GM12878 (cell line): Measurements from ENCODE around the gene HOXB2. TPM values are rescaled to one million over a fixed set of nuclear protein-coding genes. Genes with fewer than 3 reads are reported as not detected.

Experiments
- ATAC-seq: fragments of 200-7000 bp; cut with Tn5 transposase; 3 replicates; pipeline ENCODE4 v1.9.1; 2020; ENCODE audit warnings: mild to moderate bottlenecking, moderate library complexity
- BruUV-seq: library from RNA; stranded (reverse); fragments of 400-500 nt; replicated peaks from 2 replicates; lab custom pipeline; 2021; lab: Mats Ljungman, UMichigan
- CTCF ChIA-PET: fragments of 300-600 bp; sonication (Branson Sonifier 250); formaldehyde crosslinking; extraction: SDS; loops from one replicate; lab custom pipeline; 2021; ENCODE audit warnings: inconsistent platforms; lab: Yijun Ruan, JAX
- POLR2A ChIA-PET: fragments of 350-600 bp; formaldehyde crosslinking; extraction: SDS; loops from one replicate; lab custom pipeline; 2021; ENCODE audit warnings: inconsistent platforms; lab: Charles Lee
- RAD21 ChIA-PET: fragments of 300-600 bp; sonication (Branson Sonifier 250); formaldehyde crosslinking; loops from one replicate; lab custom pipeline; 2023; ENCODE audit warnings: antibody characterized with exemption; ENCODE audit not compliant: unreplicated experiment; lab: Charles Lee
- SMC1A ChIA-PET: fragments of 300-600 bp; sonication (Branson Sonifier 250); formaldehyde crosslinking; loops from one replicate; lab custom pipeline; 2023; ENCODE audit not compliant: unreplicated experiment, uncharacterized antibody; lab: Charles Lee
- DNase-seq: peaks from one replicate; pipeline ENCODE4 v3.0.0-alpha.2; 2011; ENCODE audit warnings: low read depth, low spot score
- FAIRE-seq: peaks from 3 replicates; lab custom pipeline; 2011; peaks lifted over from hg19 to GRCh38; lab: Jason Lieb, UNC
- H2AFZ ChIP-seq: 2 replicates; pipeline ENCODE4 v1.6.0; 2011; ENCODE audit warnings: low read depth, low read length, control low read depth; ENCODE audit not compliant: control insufficient read depth
- H3K27ac ChIP-seq: 2 replicates; pipeline ENCODE4 v1.5.1; 2011; ENCODE audit warnings: control low read depth; ENCODE audit not compliant: control insufficient read depth, insufficient read depth
- H3K27me3 ChIP-seq, 2 experiments: replicated peaks in 1 of 2; 2 replicates each; pipeline versions ENCODE4 v1.6.0 to v1.6.1; 2011; ENCODE audit warnings: low read length in 1 of 2; ENCODE audit not compliant: control insufficient read depth in 2 of 2, insufficient read depth in 2 of 2
- H3K36me3 ChIP-seq, 2 experiments: 2 replicates each; pipeline ENCODE4 v1.5.1; 2011; ENCODE audit warnings: low read length in 1 of 2; ENCODE audit not compliant: control insufficient read depth in 2 of 2, insufficient read depth in 2 of 2
- H3K4me1 ChIP-seq: 2 replicates; pipeline ENCODE4 v1.6.1; 2011; ENCODE audit warnings: mild to moderate bottlenecking, low read length, moderate library complexity, mixed read lengths; ENCODE audit not compliant: control insufficient read depth, insufficient read depth
- H3K4me2 ChIP-seq: 2 replicates; pipeline ENCODE4 v1.6.0; 2011; ENCODE audit warnings: control low read depth; ENCODE audit not compliant: control insufficient read depth, insufficient read depth
- H3K4me3 ChIP-seq: fragments of 200-600 bp; sonication (generic); 2 replicates; pipeline ENCODE4 v1.5.1; 2016
- H3K79me2 ChIP-seq: 2 replicates; pipeline ENCODE4 v1.6.0; 2011; ENCODE audit warnings: low read length; ENCODE audit not compliant: control insufficient read depth, insufficient read depth
- H3K9ac ChIP-seq: 2 replicates; pipeline ENCODE4 v1.8.0; 2011; ENCODE audit warnings: low read length, control low read depth, mixed read lengths; ENCODE audit not compliant: control insufficient read depth, insufficient read depth
- H3K9me3 ChIP-seq: replicated peaks from 3 replicates; pipeline ENCODE4 v1.5.1; 2011; ENCODE audit warnings: mild to moderate bottlenecking, low read length; ENCODE audit not compliant: control insufficient read depth, insufficient read depth
- H4K20me1 ChIP-seq: 2 replicates; pipeline ENCODE4 v1.6.0; 2011; ENCODE audit not compliant: control insufficient read depth, insufficient read depth
- ATF7 ChIP-seq: fragments of 450-650 bp; IDR thresholded peaks from 2 replicates; pipeline ENCODE4 v1.6.1; 2016; ENCODE audit warnings: low read depth, mild to moderate bottlenecking
- CREM ChIP-seq: IDR thresholded peaks from 2 replicates; pipeline ENCODE4 v1.6.1; 2014; ENCODE audit warnings: antibody characterized with exemption, low read depth
- ELK1 ChIP-seq: IDR thresholded peaks from 2 replicates; pipeline ENCODE4 v1.6.1; 2012; ENCODE audit warnings: low read depth, low read length, improper control_type of control experiment
- IKZF1 ChIP-seq: fragments of 450-650 bp; conservative IDR thresholded peaks from 2 replicates; pipeline ENCODE4 v1.6.1; 2017; ENCODE audit warnings: antibody characterized with exemption, mild to moderate bottlenecking
- IRF4 ChIP-seq: IDR thresholded peaks from 2 replicates; pipeline ENCODE4 v1.6.1; 2011; ENCODE audit warnings: low read depth, low read length
- ZNF687 ChIP-seq: fragments of 450-650 bp; IDR thresholded peaks from 2 replicates; pipeline ENCODE4 v1.6.1; 2017; ENCODE audit warnings: mild to moderate bottlenecking, moderate library complexity
- WGBS: methylation state at CpG from one replicate; pipeline ENCODE4 v1.1.6; 2016; ENCODE audit warnings: low lambda C conversion rate; ENCODE audit not compliant: insufficient replicate concordance, insufficient coverage; ENCODE audit errors: missing lambda C conversion rate; 5-methylcytosine and 5-hydroxymethylcytosine counted together
- in situ Hi-C: fragments of 300-500 bp; cut with MboI; formaldehyde crosslinking; loops from 9 replicates; pipeline ENCODE4 v1.14.3; 2018; ENCODE audit warnings: mixed read lengths
- intact Hi-C: fragments of 100-400 bp; cut with micrococcal nuclease; formaldehyde crosslinking; loops from one replicate; pipeline ENCODE4 v1.14.2; 2022; ENCODE audit not compliant: unreplicated experiment
- polyA plus RNA-seq, 11 experiments: library from polyadenylated mRNA; depleted of rRNA in 4 of 11; unstranded in 6 of 11; stranded (reverse) in 5 of 11; fragments of >200 nt; fragmentation: Nextera tagmentation in 4 of 11; fragmentation: Illumina TruSeq in 1 of 11; extraction: Ambion mirVana in 4 of 11; extraction: Trizol in 1 of 11; gene quantifications; 1 replicate in 1 of 11; 2 replicates in 10 of 11; pipeline versions ENCODE4 v1.2.1 to v1.2.3, GENCODE V29; 2011 to 2016; ENCODE audit warnings: inconsistent platforms in 2 of 11, missing spikeins in 2 of 11, low read depth in 1 of 11
- total RNA-seq, 4 experiments: library from RNA; depleted of rRNA in 3 of 4; stranded (reverse); fragments of >200 nt in 3 of 4; fragmentation: Illumina TruSeq in 1 of 4; extraction: Trizol in 1 of 4; gene quantifications; 2 replicates each; pipeline versions ENCODE4 v1.2.1 to v1.2.3, GENCODE V29; 2013 to 2021
- TF ChIP-seq, protein P1 (sequence below): IDR thresholded peaks from 2 replicates; pipeline ENCODE4 v1.6.1; 2012; ENCODE audit warnings: low read depth, low read length, improper control_type of control experiment

HOXB2 gene
- total and polyA plus RNA-seq, 10 of the 15 experiments (the other 5 are each of a cell fraction or from before 2014, with no cell fraction given): 0.16 to 8.8 (median 2.3) TPM

DNA sequence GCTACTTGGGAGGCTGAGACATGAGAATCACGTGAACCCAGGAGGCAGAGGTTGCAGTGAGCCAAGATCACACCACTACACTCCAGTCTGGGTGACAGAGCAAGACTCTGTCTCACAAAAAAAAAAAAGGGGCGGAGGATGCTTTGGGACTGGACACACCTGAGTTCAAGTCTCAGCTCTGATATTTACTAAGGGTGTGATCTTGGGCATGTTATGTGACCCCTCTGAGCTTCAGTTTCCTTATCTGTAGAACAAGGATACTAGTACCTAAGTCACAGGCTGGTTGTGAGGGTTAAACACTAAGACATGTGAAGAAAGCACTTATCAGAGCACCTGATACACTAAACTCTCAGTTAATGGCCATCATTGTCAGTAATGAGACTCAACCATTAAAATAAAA lies 40.0 kb downstream of the HOXB2 start:
- in situ Hi-C loops: no loop called here
- Histone ChIP-seq H3K79me2 (no peaks in the 10 kb centered on the region), H3K4me1 (peaks cover 18% of the 10 kb centered on the region), H3K27me3 (no peaks in the 10 kb centered on the region), H3K4me3 (no peak overlapping the region), H4K20me1 (no peaks in the 10 kb centered on the region), H2AFZ (no peak overlapping the region), H3K27ac (no peak overlapping the region), H3K9ac (no peak overlapping the region), H3K36me3 (no peaks in the 10 kb centered on the region), H3K9me3 (no peaks in the 10 kb centered on the region), H3K4me2 (no peak overlapping the region)
- BruUV-seq: no TSS peak
- RAD21 ChIA-PET: interaction anchor here (1.6 to 3.7 kb wide), 4 partner anchors 8 to 72 kb away, joined by 5 to 18 read pairs (median 6); no protein-coding TSS in a partner anchor
- POLR2A ChIA-PET: interaction anchor here (1.4 to 2.1 kb wide), 3 partner anchors 9 to 21 kb away, joined by 4 to 6 read pairs (median 5); no protein-coding TSS in a partner anchor
- DNase-seq (no peak), FAIRE-seq (no peak), ATAC-seq (no peak)
- WGBS: 86% methylated on average over 2 of the region's 2 CpGs
- intact Hi-C loops: no loop called here
- TF ChIP-seq, protein P1, sequence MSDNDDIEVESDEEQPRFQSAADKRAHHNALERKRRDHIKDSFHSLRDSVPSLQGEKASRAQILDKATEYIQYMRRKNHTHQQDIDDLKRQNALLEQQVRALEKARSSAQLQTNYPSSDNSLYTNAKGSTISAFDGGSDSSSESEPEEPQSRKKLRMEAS: no peak
- TF ChIP-seq CREM (no peak), IRF4 (no peak)
- CTCF ChIA-PET: interaction anchor here (0.9 to 5.7 kb wide), 5 partner anchors 9 to 197 kb away, joined by 3 to 36 read pairs (median 5); partner anchors contain the start of gene HOXB5
- SMC1A ChIA-PET: interaction anchor here (1.1 to 4.6 kb wide), 10 partner anchors 10 to 78 kb away, joined by 3 to 31 read pairs (median 4); no protein-coding TSS in a partner anchor

- peaks cover 18% of the 10 kb centered on the region for H3K4me1 ChIP-seq
- H3K9me3 ChIP-seq: no peaks in the 10 kb centered on the region
- in situ Hi-C loops (no loop called here), intact Hi-C loops (no loop called here)
- SMC1A ChIA-PET: interaction anchor here (0.8 to 4.6 kb wide), 9 partner anchors 11 to 79 kb away, joined by 3 to 31 read pairs (median 4); no protein-coding TSS in a partner anchor
- no peak overlapping the region for H3K4me3 ChIP-seq
- H3K9ac ChIP-seq: no peak overlapping the region
- H2AFZ ChIP-seq: no peak overlapping the region
- 80% methylated on average over 5 of the region's 5 CpGs for WGBS
- RAD21 ChIA-PET: interaction anchor here (0.5 to 3.7 kb wide), 3 partner anchors 9 to 42 kb away, joined by 4 to 18 read pairs (median 5); no protein-coding TSS in a partner anchor
- H4K20me1 ChIP-seq: no peaks in the 10 kb centered on the region
- ATAC-seq (no peak), FAIRE-seq (no peak), DNase-seq (no peak)
- H3K4me2 ChIP-seq: no peak overlapping the region
- POLR2A ChIA-PET: interaction anchor here (1.0 to 2.1 kb wide), 3 partner anchors 11 to 333 kb away, joined by 4 to 6 read pairs (median 5); no protein-coding TSS in a partner anchor
- no peaks in the 10 kb centered on the region for H3K36me3 ChIP-seq
- CTCF ChIA-PET: interaction anchor here (1.2 to 5.7 kb wide), 4 partner anchors 10 to 168 kb away, joined by 4 to 36 read pairs (median 6); partner anchors contain the start of gene HOXB5
- TF ChIP-seq ATF7 (no peak), IKZF1 (no peak), ELK1 (no peak), ZNF687 (no peak)
- no peaks in the 10 kb centered on the region for H3K79me2 ChIP-seq
- no peaks in the 10 kb centered on the region for H3K27me3 ChIP-seq
- BruUV-seq: no TSS peak
- no peak overlapping the region for H3K27ac ChIP-seq
These were observed 41.2 kb downstream of the HOXB2 start for GRCh38 chr17:48503747-48504146.
